DND-41 (cell line): ENCODE measurements around the gene AGFG2.

Experiments used
- EZH2 ChIP-seq: IDR thresholded peaks from 3 replicates; pipeline ENCODE4 v1.6.1; 2012; ENCODE audit warnings: borderline replicate concordance, low read depth, mild to moderate bottlenecking, moderate library complexity, low read length, inconsistent platforms; ENCODE audit not compliant: severe bottlenecking
- TF ChIP-seq, protein P1 (sequence below): IDR thresholded peaks from 2 replicates; pipeline ENCODE4 v1.5.1; 2012; ENCODE audit warnings: borderline replicate concordance, low read length, moderate library complexity, mild to moderate bottlenecking; ENCODE audit not compliant: poor library complexity, severe bottlenecking; ENCODE audit errors: extremely low read depth

DNA sequence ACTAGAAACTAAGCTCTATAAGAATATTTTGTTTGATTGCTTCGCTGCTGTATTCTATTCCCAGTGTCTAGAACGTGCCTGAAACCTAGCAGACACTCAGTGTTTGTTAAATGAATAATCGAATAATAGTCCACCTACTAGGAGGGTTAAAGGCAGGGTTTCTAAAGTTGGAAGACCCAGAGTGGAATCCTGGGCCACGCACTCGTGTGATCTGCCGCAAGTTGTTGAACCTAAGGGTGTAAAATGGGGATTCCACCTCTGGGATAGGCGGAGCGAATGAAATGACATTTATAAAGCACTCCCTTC is 702 bp upstream of the AGFG2 start:
- TF ChIP-seq, protein P1, sequence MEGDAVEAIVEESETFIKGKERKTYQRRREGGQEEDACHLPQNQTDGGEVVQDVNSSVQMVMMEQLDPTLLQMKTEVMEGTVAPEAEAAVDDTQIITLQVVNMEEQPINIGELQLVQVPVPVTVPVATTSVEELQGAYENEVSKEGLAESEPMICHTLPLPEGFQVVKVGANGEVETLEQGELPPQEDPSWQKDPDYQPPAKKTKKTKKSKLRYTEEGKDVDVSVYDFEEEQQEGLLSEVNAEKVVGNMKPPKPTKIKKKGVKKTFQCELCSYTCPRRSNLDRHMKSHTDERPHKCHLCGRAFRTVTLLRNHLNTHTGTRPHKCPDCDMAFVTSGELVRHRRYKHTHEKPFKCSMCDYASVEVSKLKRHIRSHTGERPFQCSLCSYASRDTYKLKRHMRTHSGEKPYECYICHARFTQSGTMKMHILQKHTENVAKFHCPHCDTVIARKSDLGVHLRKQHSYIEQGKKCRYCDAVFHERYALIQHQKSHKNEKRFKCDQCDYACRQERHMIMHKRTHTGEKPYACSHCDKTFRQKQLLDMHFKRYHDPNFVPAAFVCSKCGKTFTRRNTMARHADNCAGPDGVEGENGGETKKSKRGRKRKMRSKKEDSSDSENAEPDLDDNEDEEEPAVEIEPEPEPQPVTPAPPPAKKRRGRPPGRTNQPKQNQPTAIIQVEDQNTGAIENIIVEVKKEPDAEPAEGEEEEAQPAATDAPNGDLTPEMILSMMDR, result no peak
- TF ChIP-seq EZH2, result no peak
